Uterus (tissue), 4 donors: ENCODE data around the gene ZCWPW2. TPM values are rescaled to one million over a fixed set of nuclear protein-coding genes. Genes with fewer than 3 reads are reported as not detected.

Source experiments
- DNase-seq, 2 donors: peaks; one replicate each; pipeline ENCODE4 v3.0.0-alpha.2; 2019 to 2020
- H3K27ac ChIP-seq, 2 donors: fragments of 200-600 bp; sonication (generic); 1 replicate in 1 of 2; 2 replicates in 1 of 2; pipeline ENCODE4 v1.5.1; 2016 to 2018
- H3K27me3 ChIP-seq, 2 donors: fragments of 200-600 bp; sonication (generic); one replicate each; pipeline ENCODE4 v1.5.1; 2018 to 2019; ENCODE audit warnings: control low read depth in 1 of 2
- H3K36me3 ChIP-seq, 2 donors: fragments of 200-600 bp; sonication (generic); one replicate each; pipeline ENCODE4 v1.5.1; 2019; ENCODE audit warnings: control low read depth in 1 of 2
- H3K4me1 ChIP-seq, 2 donors: fragments of 200-600 bp; sonication (generic); one replicate each; pipeline ENCODE4 v1.5.1; 2018 to 2019; ENCODE audit warnings: control low read depth in 1 of 2
- H3K4me3 ChIP-seq, 2 donors: fragments of 200-600 bp; sonication (generic); 1 replicate in 1 of 2; 2 replicates in 1 of 2; pipeline ENCODE4 v1.5.1; 2018 to 2019; ENCODE audit warnings: mild to moderate bottlenecking in 1 of 2
- H3K9me3 ChIP-seq, 2 donors: fragments of 200-600 bp; sonication (generic); one replicate each; pipeline ENCODE4 v1.5.1; 2019; ENCODE audit warnings: control low read depth in 1 of 2
- POLR2A ChIP-seq, 2 donors: fragments of 450-650 bp; IDR thresholded peaks; one replicate each; pipeline ENCODE4 v1.6.1; 2016; ENCODE audit warnings: antibody characterized with exemption in 2 of 2, mild to moderate bottlenecking in 1 of 2, moderate library complexity in 1 of 2
- intact Hi-C: fragments of 100-400 bp; cut with DNase I; formaldehyde crosslinking; loops from one replicate; pipeline ENCODE4 v1.15.1; 2023; ENCODE audit warnings: low total_unique reads
- total RNA-seq, 4 donors: library from RNA; depleted of rRNA in 3 of 4; stranded (reverse); fragments of >200 nt in 3 of 4; gene quantifications; one replicate each; pipeline versions ENCODE4 v1.1.0 to v1.2.4, GENCODE V29; 2014 to 2023
- TF ChIP-seq, protein P1 (sequence below), 4 experiments: fragments of 200-600 bp in 2 of 4; fragments of 450-650 bp in 2 of 4; sonication (generic) in 2 of 4; IDR thresholded peaks; one replicate each; pipeline ENCODE4 v1.5.1; 2016 to 2019; ENCODE audit warnings: antibody characterized with exemption in 4 of 4, mild to moderate bottlenecking in 2 of 4, moderate library complexity in 1 of 4
- donor health status: DM: yes; HTN: yes; CAD: no.

Gene ZCWPW2
- total RNA-seq, 4 donors from 2014 or later: 1.5 to 2.6 TPM; not detected in 2

- Histone ChIP-seq H3K27me3 (no peaks in the 10 kb centered on the region), H3K27ac (no peak overlapping the region), H3K4me3 (no peak overlapping the region), H3K36me3 (no peaks in the 10 kb centered on the region), H3K9me3 (peaks cover 0 to 16% of the 10 kb centered on the region in 2 donors), H3K4me1 (no peaks in the 10 kb centered on the region)
- intact Hi-C loops: no loop called here
- no peak for DNase-seq
- no peak for TF ChIP-seq POLR2A (IDR thresholded peaks at IDR 0.05)
- TF ChIP-seq, protein P1, sequence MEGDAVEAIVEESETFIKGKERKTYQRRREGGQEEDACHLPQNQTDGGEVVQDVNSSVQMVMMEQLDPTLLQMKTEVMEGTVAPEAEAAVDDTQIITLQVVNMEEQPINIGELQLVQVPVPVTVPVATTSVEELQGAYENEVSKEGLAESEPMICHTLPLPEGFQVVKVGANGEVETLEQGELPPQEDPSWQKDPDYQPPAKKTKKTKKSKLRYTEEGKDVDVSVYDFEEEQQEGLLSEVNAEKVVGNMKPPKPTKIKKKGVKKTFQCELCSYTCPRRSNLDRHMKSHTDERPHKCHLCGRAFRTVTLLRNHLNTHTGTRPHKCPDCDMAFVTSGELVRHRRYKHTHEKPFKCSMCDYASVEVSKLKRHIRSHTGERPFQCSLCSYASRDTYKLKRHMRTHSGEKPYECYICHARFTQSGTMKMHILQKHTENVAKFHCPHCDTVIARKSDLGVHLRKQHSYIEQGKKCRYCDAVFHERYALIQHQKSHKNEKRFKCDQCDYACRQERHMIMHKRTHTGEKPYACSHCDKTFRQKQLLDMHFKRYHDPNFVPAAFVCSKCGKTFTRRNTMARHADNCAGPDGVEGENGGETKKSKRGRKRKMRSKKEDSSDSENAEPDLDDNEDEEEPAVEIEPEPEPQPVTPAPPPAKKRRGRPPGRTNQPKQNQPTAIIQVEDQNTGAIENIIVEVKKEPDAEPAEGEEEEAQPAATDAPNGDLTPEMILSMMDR (IDR thresholded peaks at IDR 0.05): no peak
Observed at GRCh38 chr3:28406241-28406640, 57.7 kb downstream of the ZCWPW2 start.

DNA sequence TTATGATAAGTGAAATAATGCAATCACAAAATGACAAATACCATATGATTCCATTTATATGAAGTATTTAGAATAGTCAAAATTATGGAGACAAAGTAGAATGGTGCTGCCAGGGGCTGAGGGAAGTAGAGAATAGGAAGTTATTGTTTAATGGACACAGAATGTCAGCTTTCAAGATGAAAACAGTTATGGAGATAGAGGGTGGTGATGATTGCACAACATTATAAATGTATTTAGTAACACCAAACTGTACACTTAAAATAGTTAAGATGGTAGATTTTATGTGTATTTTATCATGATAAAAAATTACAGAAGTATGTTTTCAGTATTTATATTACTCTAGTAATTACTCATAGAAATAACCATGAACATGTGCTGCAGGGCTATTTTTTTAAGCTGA is 100.9 kb downstream of the ZCWPW2 start:
- no peak for TF ChIP-seq POLR2A (IDR thresholded peaks at IDR 0.05)
- TF ChIP-seq, protein P1 (IDR thresholded peaks at IDR 0.05): no peak
- Histone ChIP-seq H3K9me3 (no peaks in the 10 kb centered on the region), H3K4me3 (no peak overlapping the region), H3K27me3 (no peaks in the 10 kb centered on the region), H3K36me3 (no peaks in the 10 kb centered on the region), H3K4me1 (no peaks in the 10 kb centered on the region), H3K27ac (no peak overlapping the region)
- DNase-seq: no peak
- intact Hi-C loops: no loop called here

- H3K36me3 ChIP-seq: no peaks in the 10 kb centered on the region
- no peak for DNase-seq
- H3K9me3 ChIP-seq: no peaks in the 10 kb centered on the region
- no peak overlapping the region for H3K4me3 ChIP-seq
- TF ChIP-seq, protein P1 (IDR thresholded peaks at IDR 0.05): no peak
- no peak for TF ChIP-seq POLR2A (IDR thresholded peaks at IDR 0.05)
- H3K27ac ChIP-seq: no peak overlapping the region
- intact Hi-C loops: no loop called here
- no peaks in the 10 kb centered on the region for H3K4me1 ChIP-seq
- no peaks in the 10 kb centered on the region for H3K27me3 ChIP-seq
Observed at GRCh38 chr3:28462866-28463265, 114.3 kb downstream of the ZCWPW2 start.

GRCh38 chr3:28467414-28467813 is 118.9 kb downstream of the ZCWPW2 start:
- Histone ChIP-seq H3K36me3 (no peaks in the 10 kb centered on the region), H3K4me3 (no peak overlapping the region), H3K9me3 (no peaks in the 10 kb centered on the region), H3K27ac (no peak overlapping the region), H3K27me3 (no peaks in the 10 kb centered on the region), H3K4me1 (no peaks in the 10 kb centered on the region)
- no peak for TF ChIP-seq POLR2A (IDR thresholded peaks at IDR 0.05)
- TF ChIP-seq, protein P1 (IDR thresholded peaks at IDR 0.05): no peak
- intact Hi-C loops: no loop called here
- no peak for DNase-seq

DNA sequence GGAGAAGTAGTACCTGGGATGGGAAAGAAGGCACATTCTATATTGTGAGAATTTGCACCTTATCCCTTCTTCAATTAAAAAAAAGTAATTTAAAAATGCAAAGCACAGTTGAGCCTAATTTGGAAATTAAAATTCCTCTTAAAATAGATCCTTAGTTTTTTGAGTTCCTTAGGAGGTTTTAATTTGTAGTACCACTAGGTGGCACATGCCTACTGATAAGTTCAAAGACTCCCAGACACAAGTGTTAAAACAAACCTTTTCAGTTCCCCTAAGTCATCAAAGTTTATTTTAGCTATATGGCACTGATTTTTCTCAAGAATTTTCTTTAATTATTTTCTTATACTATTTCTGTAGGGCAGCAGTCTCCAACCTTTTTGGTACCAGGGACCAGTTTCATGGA is 127.7 kb downstream of the ZCWPW2 start:
- Histone ChIP-seq H3K36me3 (no peaks in the 10 kb centered on the region), H3K4me3 (no peak overlapping the region), H3K27me3 (no peaks in the 10 kb centered on the region), H3K9me3 (no peaks in the 10 kb centered on the region), H3K4me1 (no peaks in the 10 kb centered on the region), H3K27ac (no peak overlapping the region)
- no peak for DNase-seq
- TF ChIP-seq, protein P1 (IDR thresholded peaks at IDR 0.05): peak in 3 of 4 experiments; percentile 13 to 42 (median 41)
- TF ChIP-seq POLR2A (IDR thresholded peaks at IDR 0.05): no peak
- intact Hi-C loops: no loop called here
